Right lobe of liver (tissue), 6 donors: ENCODE data around the gene FCHO1. TPM values are rescaled to one million over a fixed set of nuclear protein-coding genes. Genes with fewer than 3 reads are reported as not detected.

Experiments
- ATAC-seq, 4 donors: fragments of 200-7000 bp; cut with Tn5 transposase; one replicate each; pipeline ENCODE4 v1.9.1; 2020; ENCODE audit warnings: mild to moderate bottlenecking in 4 of 4, moderate library complexity in 4 of 4
- DNase-seq, 3 donors: peaks; one replicate each; pipeline ENCODE4 v3.0.0-alpha.2; 2020
- H3K27ac ChIP-seq, 3 donors: fragments of 200-600 bp; one replicate each; pipeline ENCODE4 v1.8.0; 2022
- H3K27me3 ChIP-seq, 2 donors: fragments of 200-600 bp; one replicate each; pipeline ENCODE4 v1.8.0; 2022
- H3K36me3 ChIP-seq, 4 donors: fragments of 200-600 bp; sonication (generic) in 1 of 4; one replicate each; pipeline versions ENCODE4 v1.5.1 to v1.8.0; 2017 to 2022; ENCODE audit warnings: control low read depth in 1 of 4
- H3K4me1 ChIP-seq, 4 donors: fragments of 200-600 bp; sonication (generic) in 1 of 4; one replicate each; pipeline versions ENCODE4 v1.5.1 to v1.8.0; 2017 to 2022; ENCODE audit warnings: control low read depth in 1 of 4
- H3K4me3 ChIP-seq, 3 donors: fragments of 200-600 bp; one replicate each; pipeline ENCODE4 v1.8.0; 2022
- H3K9me3 ChIP-seq, 4 donors: fragments of 200-600 bp; sonication (generic) in 1 of 4; one replicate each; pipeline versions ENCODE4 v1.5.1 to v1.8.0; 2017 to 2022; ENCODE audit warnings: control low read depth in 1 of 4
- CTCF ChIP-seq, 4 donors: fragments of 200-600 bp in 3 of 4; fragments of 450-650 bp in 1 of 4; IDR thresholded peaks; one replicate each; pipeline versions ENCODE4 v1.5.1 to v1.8.0; 2016 to 2022; ENCODE audit warnings: antibody characterized with exemption in 4 of 4, mild to moderate bottlenecking in 2 of 4
- POLR2A ChIP-seq: fragments of 450-650 bp; IDR thresholded peaks from one replicate; pipeline ENCODE4 v1.6.1; 2017; ENCODE audit warnings: antibody characterized with exemption, mild to moderate bottlenecking
- WGBS: methylation state at CpG from one replicate; pipeline ENCODE4 v1.1.6; 2018; ENCODE audit warnings: low coverage, low lambda C conversion rate; ENCODE audit not compliant: insufficient coverage; ENCODE audit errors: missing lambda C conversion rate; 5-methylcytosine and 5-hydroxymethylcytosine counted together
- intact Hi-C, 2 donors: fragments of 100-400 bp; cut with DNase I; formaldehyde crosslinking; loops; one replicate each; pipeline versions ENCODE4 v1.11.2 to v1.14.1; 2022
- total RNA-seq, 6 experiments: library from RNA; depleted of rRNA in 2 of 6; stranded (reverse); fragments of >200 nt in 2 of 6; fragmentation: NEBNext Ultra II Directional in 3 of 6; extraction: Animal tissue kit (Norgen Biotek cat#: 25700) in 3 of 6; gene quantifications; one replicate each; pipeline versions ENCODE4 v1.1.0 to v1.2.4, GENCODE V29; 2016 to 2023
- donor health status: DM: no; HTN: yes; CAD: no.
- donor health status: DM: no; HTN: no; CAD: no.
- donor health status: DM: no; HTN: no; CAD: no.
- donor health status: DM: no; HTN: yes; CAD: no.
- donor health status: DM: no; HTN: yes; CAD: no.

Gene FCHO1
- total RNA-seq, 6 experiments from 2014 or later: 0.93 to 3.6 (median 1.3) TPM

GRCh38 chr19:17794412-17794730 lies 43.1 kb downstream of the FCHO1 start:
- Histone ChIP-seq H3K4me1 (peaks cover 0 to 10% (median 0%) of the 10 kb centered on the region in 4 donors), H3K36me3 (no peaks in the 10 kb centered on the region), H3K27ac (no peak overlapping the region)

DNA sequence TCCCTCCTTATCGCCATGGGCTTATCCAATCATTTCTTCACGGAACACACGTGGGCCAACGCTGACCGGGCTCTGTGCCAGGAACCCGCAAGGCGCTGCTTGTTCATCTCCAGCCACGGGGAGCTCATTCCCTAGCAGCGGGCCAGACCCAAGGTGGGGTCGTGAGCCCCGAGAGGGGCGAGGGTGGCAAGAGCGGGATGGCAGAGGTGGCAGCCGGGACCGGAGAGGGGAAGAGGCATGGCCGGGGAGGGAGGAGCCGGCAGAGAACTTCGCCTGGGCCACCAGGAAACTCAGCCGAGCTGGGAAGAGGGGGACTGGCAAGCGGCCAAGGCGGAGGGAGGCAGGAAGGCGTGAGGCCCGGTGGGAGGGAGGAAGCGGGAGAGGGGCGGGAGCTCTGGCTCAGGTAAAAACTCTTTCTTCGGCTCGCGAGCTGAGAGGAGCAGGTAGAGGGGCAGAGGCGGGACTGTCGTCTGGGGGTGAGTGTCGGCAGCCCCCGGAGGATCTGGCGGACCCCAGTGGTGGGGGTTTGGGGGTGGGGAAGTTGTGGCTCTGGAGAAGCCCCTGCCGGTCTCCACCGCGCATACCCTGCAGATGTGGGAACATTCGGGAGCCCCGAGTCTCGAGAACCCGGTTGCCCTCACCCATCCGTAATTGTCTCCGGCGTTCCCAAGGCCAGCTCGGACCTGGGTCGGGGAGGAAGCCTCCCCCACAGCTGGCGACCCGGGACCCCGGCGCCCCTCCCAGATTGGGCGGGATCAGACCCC lies 43.6 kb downstream of the FCHO1 start, which contains the start of gene B3GNT3:
B3GNT3 (plus strand) TSS at position 408 of the 764 bp plus-strand sequence. CDS start 12,670 bp downstream, outside the sequence.
- peak in 2 of 3 donors; percentile 78 to 80 for DNase-seq
- ATAC-seq: peak; percentile 8 to 35 (median 28)
- under 1% methylated on average over 25 of the region's 50 CpGs for WGBS
- Histone ChIP-seq H3K27me3 (peaks cover 0 to 8% of the 10 kb centered on the region in 2 donors), H3K36me3 (no peaks in the 10 kb centered on the region), H3K27ac (peak within 1 kb of the TSS in 1 of 3 donors; percentile 3), H3K4me1 (peaks cover 0 to 10% (median 0%) of the 10 kb centered on the region in 4 donors), H3K9me3 (no peaks in the 10 kb centered on the region), H3K4me3 (peak within 1 kb of the TSS in 2 of 3 donors; percentile 10 to 37)
- TF ChIP-seq CTCF (IDR thresholded peaks at IDR 0.05): no peak
- TF ChIP-seq POLR2A: peak; percentile 51
- intact Hi-C loops: no loop called here

More at GRCh38 chr19:17794412-17794730, 43.1 kb downstream of the FCHO1 start:
- no peak for ATAC-seq
- peaks cover 0 to 8% of the 10 kb centered on the region in 2 donors for H3K27me3 ChIP-seq
- H3K9me3 ChIP-seq: no peaks in the 10 kb centered on the region
- no peak overlapping the region for H3K4me3 ChIP-seq
- 32% methylated on average over 5 of the region's 9 CpGs for WGBS
- TF ChIP-seq POLR2A (no peak), CTCF (IDR thresholded peaks at IDR 0.05) (no peak)
- DNase-seq: no peak
- intact Hi-C loops: no loop called here

DNA sequence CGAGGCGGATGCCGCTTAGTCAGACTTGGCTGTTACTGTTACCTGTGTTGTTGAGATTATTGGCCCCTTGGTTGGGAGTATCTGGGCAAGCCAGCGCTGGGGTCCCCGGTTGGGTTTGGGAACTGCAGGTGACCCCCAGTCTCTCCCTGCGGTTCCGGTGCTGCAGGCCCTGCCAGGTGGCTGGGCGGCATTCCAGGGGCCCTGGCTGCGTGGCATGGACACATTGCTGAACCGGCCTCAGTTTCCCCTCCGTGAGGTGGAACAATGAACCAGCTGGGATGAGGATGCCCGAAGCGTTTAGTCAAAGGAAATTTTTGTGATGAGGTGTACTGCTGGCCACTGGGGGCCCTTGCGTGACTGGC lies 44.2 kb downstream of the FCHO1 start:
- ATAC-seq: no peak
- no peaks in the 10 kb centered on the region for H3K36me3 ChIP-seq
- H3K27ac ChIP-seq: no peak overlapping the region
- peak overlapping the region in 2 of 3 donors; percentile 10 to 37 for H3K4me3 ChIP-seq
- peaks cover 0 to 10% (median 0%) of the 10 kb centered on the region in 4 donors for H3K4me1 ChIP-seq
- DNase-seq: no peak
- peaks cover 0 to 8% of the 10 kb centered on the region in 2 donors for H3K27me3 ChIP-seq
- TF ChIP-seq CTCF (IDR thresholded peaks at IDR 0.05): no peak
- TF ChIP-seq POLR2A: no peak
- 30% methylated on average over 2 of the region's 14 CpGs for WGBS
- no peaks in the 10 kb centered on the region for H3K9me3 ChIP-seq
- intact Hi-C loops: no loop called here

DNA sequence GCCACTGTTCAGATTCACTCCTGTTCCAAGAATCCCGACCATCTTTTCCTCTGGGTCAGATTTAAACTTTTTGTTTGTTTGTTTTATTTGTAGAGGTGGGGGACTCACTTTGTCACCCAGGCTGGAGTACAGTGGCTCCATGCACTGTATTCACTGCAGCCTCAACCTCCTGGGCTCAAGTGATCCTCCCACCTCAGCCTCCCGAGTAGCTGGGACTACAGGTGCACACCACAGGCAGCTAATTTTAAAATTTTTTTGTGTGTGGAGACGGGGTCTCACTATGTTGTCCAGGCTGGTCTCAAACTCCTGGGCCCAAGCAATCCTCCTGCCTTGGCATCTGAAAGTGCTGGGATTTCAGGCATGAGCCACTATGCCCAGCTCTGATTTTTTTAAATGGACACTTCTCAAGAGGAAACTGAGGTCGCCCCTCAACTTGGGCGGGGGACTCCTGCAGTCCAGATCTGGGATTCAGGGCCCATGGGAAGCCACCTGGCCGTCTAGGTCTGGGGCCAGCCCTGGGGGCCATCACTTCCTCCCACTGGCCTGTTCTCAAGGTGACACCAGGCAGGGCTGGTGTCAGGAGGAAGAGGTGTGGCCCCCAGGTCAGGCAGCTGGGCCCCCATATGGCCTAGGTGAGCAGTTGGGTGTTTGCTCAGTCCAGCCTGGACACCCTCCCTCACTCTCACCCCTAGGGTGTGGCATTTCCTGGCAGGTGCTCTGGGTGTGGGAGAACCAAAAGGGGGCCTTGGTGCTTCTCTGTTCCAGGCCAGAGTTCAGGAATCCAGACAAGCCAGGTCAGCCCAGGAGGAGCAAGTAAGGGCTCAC lies 44.9 kb downstream of the FCHO1 start:
- Histone ChIP-seq H3K9me3 (no peaks in the 10 kb centered on the region), H3K27me3 (peaks cover 0 to 8% of the 10 kb centered on the region in 2 donors), H3K36me3 (no peaks in the 10 kb centered on the region), H3K27ac (peak overlapping the region in 2 of 3 donors; percentile 3 to 44), H3K4me3 (peak overlapping the region in 1 of 3 donors; percentile 10), H3K4me1 (peaks cover 0 to 10% (median 0%) of the 10 kb centered on the region in 4 donors)
- 60% methylated on average over 3 of the region's 6 CpGs for WGBS
- TF ChIP-seq POLR2A: peak; percentile 44
- no peak for TF ChIP-seq CTCF (IDR thresholded peaks at IDR 0.05)
- DNase-seq (peak in 2 of 3 donors; percentile 41 to 55), ATAC-seq (peak; percentile 16 to 56 (median 26))
- intact Hi-C loops: no loop called here
